Kidney (tissue), 14 donors: ENCODE measurements around the gene FOXC2. TPM values are rescaled to one million over a fixed set of nuclear protein-coding genes. Genes with fewer than 3 reads are reported as not detected.

Experiments
- DNase-seq, 5 donors: peaks; one replicate each; pipeline ENCODE4 v3.0.0-alpha.2; 2013 to 2020
- FAIRE-seq: peaks from 2 replicates; lab custom pipeline; 2012; peaks lifted over from hg19 to GRCh38; lab: Jason Lieb, UNC
- H3K27ac ChIP-seq, 2 donors: one replicate each; pipeline ENCODE4 v1.7.0; 2013; ENCODE audit warnings: low read depth in 2 of 2, low read length in 2 of 2, inconsistent platforms in 1 of 2
- H3K27me3 ChIP-seq: one replicate; pipeline ENCODE4 v1.7.1; 2013; ENCODE audit warnings: low read length, inconsistent platforms; ENCODE audit not compliant: control insufficient read depth, insufficient read depth
- H3K36me3 ChIP-seq, 3 donors: one replicate each; pipeline versions ENCODE4 v1.7.0 to v1.7.1; 2013; ENCODE audit warnings: low read length in 3 of 3, control low read depth in 1 of 3, inconsistent platforms in 1 of 3; ENCODE audit not compliant: insufficient read depth in 3 of 3, control insufficient read depth in 2 of 3
- H3K4me1 ChIP-seq, 3 donors: one replicate each; pipeline versions ENCODE4 v1.7.0 to v1.7.1; 2013; ENCODE audit warnings: low read length in 3 of 3, inconsistent platforms in 1 of 3, low read depth in 1 of 3; ENCODE audit not compliant: control insufficient read depth in 2 of 3, insufficient read depth in 2 of 3
- H3K4me3 ChIP-seq, 3 donors: one replicate each; pipeline versions ENCODE4 v1.7.0 to v1.8.1; 2013; ENCODE audit warnings: low read length in 3 of 3, control low read depth in 1 of 3, inconsistent platforms in 1 of 3
- H3K9ac ChIP-seq, 3 donors: one replicate each; pipeline versions ENCODE4 v1.7.0 to v1.7.1; 2013; ENCODE audit warnings: low read length in 3 of 3, control low read depth in 1 of 3, inconsistent platforms in 1 of 3
- H3K9me3 ChIP-seq, 3 donors: one replicate each; pipeline versions ENCODE4 v1.7.0 to v1.7.1; 2013; ENCODE audit warnings: low read length in 3 of 3, control low read depth in 1 of 3, inconsistent platforms in 1 of 3; ENCODE audit not compliant: control insufficient read depth in 2 of 3, insufficient read depth in 1 of 3
- CTCF ChIP-seq: IDR thresholded peaks from 3 replicates; pipeline ENCODE4 v1.5.1; 2012; ENCODE audit warnings: mild to moderate bottlenecking, moderate library complexity, borderline replicate concordance; ENCODE audit not compliant: insufficient read depth; ENCODE audit errors: extremely low read depth
- intact Hi-C: fragments of 100-400 bp; cut with DNase I; formaldehyde crosslinking; loops from one replicate; pipeline ENCODE4 v1.11.1; 2022
- polyA plus RNA-seq: library from polyadenylated mRNA; stranded (reverse); fragments of 350-450 nt; fragmentation: Illumina TruSeq; extraction: RNeasy Lipid Tissue Mini Kit (QIAGEN cat#74804); gene quantifications from one replicate; pipeline ENCODE4 v1.2.3, GENCODE V29; 2014; ENCODE audit warnings: low read depth, low replicate concordance; ENCODE audit not compliant: insufficient read depth
- total RNA-seq: library from RNA; stranded (reverse); fragmentation: NEBNext Ultra II Directional; extraction: Animal tissue kit (Norgen Biotek cat#: 25700); gene quantifications from one replicate; pipeline ENCODE4 v1.2.1, GENCODE V29; 2021
- donor health status: control.
- donor health status: control.
- donor health status: control.
- donor health status: control.
- donor health status: control.
- donor health status: DM: yes; HTN: yes; CAD: no.
- donor health status: Normal renal cell carcinoma (clear cell type).

FOXC2 gene
- total and polyA plus RNA-seq, 2 donors from 2014 or later = 3.8 to 6.3 TPM

- no peak for TF ChIP-seq CTCF
- no peaks in the 10 kb centered on the region for H3K9me3 ChIP-seq
- peaks cover 0 to 6% (median 3%) of the 10 kb centered on the region in 3 donors for H3K36me3 ChIP-seq
- H3K27ac ChIP-seq = no peak overlapping the region
- peak in 1 of 5 donors; percentile 22 for DNase-seq
- no peaks in the 10 kb centered on the region for H3K27me3 ChIP-seq
- no peak overlapping the region for H3K9ac ChIP-seq
- H3K4me3 ChIP-seq = no peak overlapping the region
- no peaks in the 10 kb centered on the region for H3K4me1 ChIP-seq
- FAIRE-seq = no peak
- intact Hi-C loops = no loop called here
These were observed 33.6 kb upstream of the FOXC2 start for GRCh38 chr16:86533076-86533475.

- H3K9me3 ChIP-seq = no peaks in the 10 kb centered on the region
- no peak overlapping the region for H3K9ac ChIP-seq
- no peaks in the 10 kb centered on the region for H3K4me1 ChIP-seq
- no peak overlapping the region for H3K27ac ChIP-seq
- no peaks in the 10 kb centered on the region for H3K27me3 ChIP-seq
- peaks cover 0 to 14% (median 6%) of the 10 kb centered on the region in 3 donors for H3K36me3 ChIP-seq
- DNase-seq = peak in 1 of 5 donors; percentile 35
- intact Hi-C loops = no loop called here
- no peak for TF ChIP-seq CTCF
- no peak for FAIRE-seq
- no peak overlapping the region for H3K4me3 ChIP-seq
These were observed 32.8 kb upstream of the FOXC2 start for GRCh38 chr16:86533767-86534351.

- Histone ChIP-seq H3K4me1 (no peaks in the 10 kb centered on the region), H3K27ac (no peak overlapping the region), H3K9ac (no peak overlapping the region), H3K9me3 (no peaks in the 10 kb centered on the region), H3K4me3 (no peak overlapping the region), H3K36me3 (peaks cover 3 to 25% (median 9%) of the 10 kb centered on the region in 3 donors), H3K27me3 (no peaks in the 10 kb centered on the region)
- peak in 1 of 5 donors; percentile 18 for DNase-seq
- TF ChIP-seq CTCF = no peak
- intact Hi-C loops = no loop called here
- FAIRE-seq = no peak
These were observed 31.6 kb upstream of the FOXC2 start for GRCh38 chr16:86534779-86535615.
